PFSK-1 (cell line): ENCODE measurements around the gene MLPH.

Experiments used
- FOXP2 ChIP-seq: optimal IDR thresholded peaks from 2 replicates; pipeline ENCODE3; 2011; ENCODE audit warnings: borderline replicate concordance, control low read depth, inconsistent platforms; ENCODE audit not compliant: insufficient read depth; ENCODE audit errors: extremely low read length, extremely low read depth
- POLR2AphosphoS5 ChIP-seq: IDR thresholded peaks from 2 replicates; pipeline ENCODE4 v1.6.1; 2012; ENCODE audit warnings: low read depth, mild to moderate bottlenecking, control low read depth, low read length, moderate library complexity
- SIN3A ChIP-seq: IDR thresholded peaks from 2 replicates; pipeline ENCODE4 v1.6.1; 2012; ENCODE audit warnings: mild to moderate bottlenecking, low read length, moderate library complexity, borderline replicate concordance; ENCODE audit not compliant: insufficient read depth
- TAF1 ChIP-seq: IDR thresholded peaks from 2 replicates; pipeline ENCODE4 v1.6.1; 2012; ENCODE audit warnings: low read length, control low read depth, borderline replicate concordance; ENCODE audit not compliant: insufficient read depth
- TF ChIP-seq, protein P1 (sequence below), 2 experiments: IDR thresholded peaks; 2 replicates each; pipeline versions ENCODE4 v1.6.1 to v1.8.0; 2011 to 2012; ENCODE audit warnings: low read depth in 2 of 2, low read length in 2 of 2, control low read depth in 1 of 2, inconsistent platforms in 1 of 2, mild to moderate bottlenecking in 1 of 2, moderate library complexity in 1 of 2; ENCODE audit not compliant: insufficient read depth in 1 of 2

DNA sequence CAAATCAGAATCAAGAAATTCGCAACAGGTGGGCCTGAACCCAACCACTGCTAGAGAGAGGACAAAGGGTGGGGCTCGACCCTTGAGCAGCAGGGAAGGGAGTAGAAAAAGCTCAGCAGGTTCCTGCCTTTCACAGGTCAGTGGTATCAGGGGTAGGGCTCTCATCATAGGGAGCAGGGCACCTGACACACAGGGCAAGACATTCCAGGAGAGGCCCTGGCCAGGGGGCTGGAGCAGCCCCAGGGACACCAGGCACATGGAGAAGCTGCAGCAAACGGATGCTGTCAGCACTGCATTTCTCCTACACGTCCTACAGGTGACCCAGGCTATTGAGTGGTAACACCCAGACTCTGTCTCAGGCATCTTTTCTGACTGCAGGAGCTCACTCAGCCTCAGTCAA lies 17.2 kb upstream of the MLPH start:
- TF ChIP-seq, protein P1, sequence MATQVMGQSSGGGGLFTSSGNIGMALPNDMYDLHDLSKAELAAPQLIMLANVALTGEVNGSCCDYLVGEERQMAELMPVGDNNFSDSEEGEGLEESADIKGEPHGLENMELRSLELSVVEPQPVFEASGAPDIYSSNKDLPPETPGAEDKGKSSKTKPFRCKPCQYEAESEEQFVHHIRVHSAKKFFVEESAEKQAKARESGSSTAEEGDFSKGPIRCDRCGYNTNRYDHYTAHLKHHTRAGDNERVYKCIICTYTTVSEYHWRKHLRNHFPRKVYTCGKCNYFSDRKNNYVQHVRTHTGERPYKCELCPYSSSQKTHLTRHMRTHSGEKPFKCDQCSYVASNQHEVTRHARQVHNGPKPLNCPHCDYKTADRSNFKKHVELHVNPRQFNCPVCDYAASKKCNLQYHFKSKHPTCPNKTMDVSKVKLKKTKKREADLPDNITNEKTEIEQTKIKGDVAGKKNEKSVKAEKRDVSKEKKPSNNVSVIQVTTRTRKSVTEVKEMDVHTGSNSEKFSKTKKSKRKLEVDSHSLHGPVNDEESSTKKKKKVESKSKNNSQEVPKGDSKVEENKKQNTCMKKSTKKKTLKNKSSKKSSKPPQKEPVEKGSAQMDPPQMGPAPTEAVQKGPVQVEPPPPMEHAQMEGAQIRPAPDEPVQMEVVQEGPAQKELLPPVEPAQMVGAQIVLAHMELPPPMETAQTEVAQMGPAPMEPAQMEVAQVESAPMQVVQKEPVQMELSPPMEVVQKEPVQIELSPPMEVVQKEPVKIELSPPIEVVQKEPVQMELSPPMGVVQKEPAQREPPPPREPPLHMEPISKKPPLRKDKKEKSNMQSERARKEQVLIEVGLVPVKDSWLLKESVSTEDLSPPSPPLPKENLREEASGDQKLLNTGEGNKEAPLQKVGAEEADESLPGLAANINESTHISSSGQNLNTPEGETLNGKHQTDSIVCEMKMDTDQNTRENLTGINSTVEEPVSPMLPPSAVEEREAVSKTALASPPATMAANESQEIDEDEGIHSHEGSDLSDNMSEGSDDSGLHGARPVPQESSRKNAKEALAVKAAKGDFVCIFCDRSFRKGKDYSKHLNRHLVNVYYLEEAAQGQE (IDR thresholded peaks at IDR 0.05; ENCODE audit: insufficient read depth in 1 of 2, low read depth in 2 of 2, low read length in 2 of 2): no peak
- TF ChIP-seq SIN3A (no peak), POLR2AphosphoS5 (no peak), TAF1 (no peak), FOXP2 (no peak)
